ENCODE results near the gene BICRA. TPM values are rescaled to one million over a fixed set of nuclear protein-coding genes. Genes with fewer than 3 reads are reported as not detected.

The BICRA gene
- total and polyA plus RNA-seq, 9 of the 15 experiments (the other 6 are each of a cell fraction or from before 2014, with no cell fraction given): 0.01 to 8.8 (median 1.2) TPM

DNA sequence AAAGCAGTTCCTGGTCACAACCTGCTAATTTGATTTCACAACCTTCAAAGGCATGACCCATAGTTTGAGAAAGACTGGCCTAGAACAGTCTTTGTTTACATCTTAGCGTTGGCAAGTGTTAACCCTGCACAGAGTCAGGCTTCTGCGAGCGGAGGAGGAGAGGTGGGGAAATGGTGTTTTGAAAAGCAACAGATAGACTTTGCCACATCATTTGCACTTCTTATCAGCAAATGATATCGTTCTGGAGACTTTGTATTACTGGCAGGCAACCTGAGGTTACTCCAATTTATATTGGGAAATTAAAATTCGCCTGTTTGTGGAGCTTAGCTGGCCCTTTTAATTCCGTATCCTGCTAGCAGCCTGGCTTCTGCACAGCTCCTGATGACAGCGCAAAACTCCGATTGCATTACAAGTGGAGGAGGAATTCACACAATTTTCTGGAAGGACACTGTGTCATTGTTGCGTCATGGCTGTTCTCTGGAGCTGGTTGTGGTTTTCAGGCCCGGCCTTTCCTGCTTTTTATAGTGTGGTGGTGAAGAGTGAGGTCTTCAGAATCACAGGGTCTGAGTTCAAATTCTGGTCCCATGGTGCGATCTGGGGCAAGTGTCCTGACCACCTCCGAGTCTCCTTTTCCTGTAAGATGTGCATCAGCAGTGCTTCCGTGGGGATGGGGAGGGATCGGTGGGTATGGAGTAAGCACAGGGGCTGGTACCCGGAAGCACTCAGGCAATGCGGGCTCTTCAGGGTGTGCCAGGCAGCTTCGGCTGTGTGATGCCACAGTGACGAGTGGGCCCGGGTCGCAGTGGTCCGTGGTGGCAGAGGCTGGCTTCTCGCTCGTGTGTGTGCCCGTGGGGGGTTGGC is 55.2 kb downstream of the BICRA start:
- DNase-seq (ENCODE audit: extremely low read depth in 1 of 4, low spot score in 3 of 4) (peak; percentile 49 to 71 (median 54)), FAIRE-seq (peak; percentile 89), ATAC-seq (peak; percentile 80)
- in situ Hi-C loops (cut with MboI) (no loop called here), intact Hi-C loops (cut with micrococcal nuclease) (no loop called here)
- Histone ChIP-seq H3K79me2 (ENCODE audit: control insufficient read depth, insufficient read depth, low read length) (peaks cover 7% of the 10 kb centered on the region; the same call in 2 of the 3 replicates), H3K9ac (ENCODE audit: insufficient read depth in 1 of 2, low read depth in 2 of 2, low read length in 2 of 2) (peak overlapping the region; percentile 4 to 80; a peak in 1 of 4 replicates), H3K27ac (ENCODE audit: extremely low read depth, low read depth, low read length) (peak overlapping the region; percentile 48; the same call in 2 of the 3 replicates), H4K20me1 (replicated peaks; ENCODE audit: control insufficient read depth, insufficient read depth, low read length) (peaks cover 14% of the 10 kb centered on the region), H3K4me1 (replicated peaks in 1 of 2; ENCODE audit: control insufficient read depth in 2 of 2, insufficient read depth in 2 of 2, low read length in 2 of 2) (peaks cover 22% of the 10 kb centered on the region in 2 experiments), H3K36me3 (ENCODE audit: control insufficient read depth, insufficient read depth, low read length) (0 out of 3 replicates have a peak, but pooled peaks cover 6% of the 10 kb centered on the region), H3K9me3 (replicated peaks; ENCODE audit: control insufficient read depth, insufficient read depth, low read depth, low read length) (no peaks in the 10 kb centered on the region), H2AFZ (ENCODE audit: low read depth, low read length) (no peak overlapping the region), H3K4me2 (ENCODE audit: insufficient read depth, low read length) (peak overlapping the region; percentile 62), H3K4me3 (no peak overlapping the region), H3K9me1 (ENCODE audit: control insufficient read depth, insufficient read depth, low read length) (peaks cover 3% of the 10 kb centered on the region), H3K27me3 (ENCODE audit: control insufficient read depth in 2 of 2, insufficient read depth in 2 of 2, low read length in 2 of 2) (no peaks in the 10 kb centered on the region)
- no TSS peak for BruUV-seq (replicated peaks)
- 48% methylated on average over 20 of the region's 24 CpGs for WGBS (ENCODE audit: insufficient coverage, low coverage, missing lambda C conversion rate)
- CTCF ChIA-PET (ENCODE audit: low intra/inter-chr PET ratio): no interaction called here
- POLR2A ChIA-PET: interaction anchor here (0.5 to 1.1 kb wide), 3 partner anchors 12 to 94 kb away, joined by 3 to 7 read pairs (median 3); no protein-coding TSS in a partner anchor
- TF ChIP-seq ARID3A (IDR thresholded peaks at IDR 0.05; ENCODE audit: borderline replicate concordance, low read depth, low read length): 0 out of 2 replicates have a peak, but pooled peaks have one; percentile 28
- peak; percentile 32 for TF ChIP-seq NEUROD1 (IDR thresholded peaks at IDR 0.05; ENCODE audit: borderline replicate concordance, low read depth, low read length, partially characterized antibody)
- no peak for TF ChIP-seq ZBTB49 (CRISPR knock-in tag; IDR thresholded peaks at IDR 0.05; ENCODE audit: borderline replicate concordance)
- TF ChIP-seq DPF2 (IDR thresholded peaks at IDR 0.05): peak; percentile 51; the same call in 1 of the 2 replicates
- no peak for TF ChIP-seq RBM34 (IDR thresholded peaks at IDR 0.05; ENCODE audit: borderline replicate concordance, insufficient read depth, low read length)
- TF ChIP-seq GABPB2 (CRISPR knock-in tag; conservative IDR thresholded peaks at IDR 0.05): no peak
- peak; percentile 69; the same call in 1 of the 2 replicates for TF ChIP-seq SMARCA4 (IDR thresholded peaks at IDR 0.05)
- TF ChIP-seq, protein P1, sequence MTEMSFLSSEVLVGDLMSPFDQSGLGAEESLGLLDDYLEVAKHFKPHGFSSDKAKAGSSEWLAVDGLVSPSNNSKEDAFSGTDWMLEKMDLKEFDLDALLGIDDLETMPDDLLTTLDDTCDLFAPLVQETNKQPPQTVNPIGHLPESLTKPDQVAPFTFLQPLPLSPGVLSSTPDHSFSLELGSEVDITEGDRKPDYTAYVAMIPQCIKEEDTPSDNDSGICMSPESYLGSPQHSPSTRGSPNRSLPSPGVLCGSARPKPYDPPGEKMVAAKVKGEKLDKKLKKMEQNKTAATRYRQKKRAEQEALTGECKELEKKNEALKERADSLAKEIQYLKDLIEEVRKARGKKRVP (CRISPR knock-in tag; IDR thresholded peaks at IDR 0.05): peak; percentile 77; the same call in 1 of the 2 replicates
- TF ChIP-seq C11orf30 (IDR thresholded peaks at IDR 0.05; ENCODE audit: low read depth): peak; percentile 74
- TF ChIP-seq MAFK (IDR thresholded peaks at IDR 0.05; ENCODE audit: low read length): peak; percentile 63
- TF ChIP-seq EP400 (IDR thresholded peaks at IDR 0.05): peak; percentile 33
- TF ChIP-seq ZSCAN32 (CRISPR knock-in tag; IDR thresholded peaks at IDR 0.05): no peak
- TF ChIP-seq FOXA3 (CRISPR knock-in tag; conservative IDR thresholded peaks at IDR 0.05 in 1 of 2, IDR thresholded peaks at IDR 0.05 in 1 of 2): 0 out of 4 replicates have a peak, but pooled peaks of 1 of the 2 experiments have one; percentile 44
- TF ChIP-seq CREM (IDR thresholded peaks at IDR 0.05; ENCODE audit: low read depth): peak; percentile 86

Measured in K562 (cell line).